Activated T-helper 2 cell treated with anti-CD3 and anti-CD28 coated beads, Interferon-gamma antibody, Interleukin-2, Interleukin-4, amounts not matched to agents 10 μg/mL and 5 μg/mL and 100 μg/mL, durations not matched to agents 14 hours and 24 hours and 36 hours (primary cell): ENCODE data around the gene RANGRF. TPM values are rescaled to one million over a fixed set of nuclear protein-coding genes. Genes with fewer than 3 reads are reported as not detected.

Source experiments
- DNase-seq: peaks from one replicate; pipeline ENCODE4 v3.0.0; 2021; ENCODE audit warnings: low spot score
- H3K27ac Mint-ChIP-seq: one replicate; pipeline ENCODE4 v1.8.0; 2021; ENCODE audit warnings: mixed read lengths
- H3K27me3 Mint-ChIP-seq: one replicate; pipeline ENCODE4 v1.8.0; 2021; ENCODE audit warnings: low read depth, mixed read lengths
- H3K36me3 Mint-ChIP-seq: one replicate; pipeline ENCODE4 v1.8.0; 2021; ENCODE audit warnings: low read depth, mixed read lengths
- H3K4me1 Mint-ChIP-seq: one replicate; pipeline ENCODE4 v1.8.0; 2021; ENCODE audit warnings: low read depth, mixed read lengths
- H3K4me3 Mint-ChIP-seq: one replicate; pipeline ENCODE4 v1.8.0; 2021; ENCODE audit warnings: low read depth, mild to moderate bottlenecking, moderate library complexity, mixed read lengths
- H3K9me3 Mint-ChIP-seq: one replicate; pipeline ENCODE4 v1.8.0; 2021; ENCODE audit warnings: mixed read lengths
- intact Hi-C: fragments of 100-400 bp; cut with micrococcal nuclease; formaldehyde crosslinking; loops from one replicate; pipeline ENCODE4 v1.15.1; 2023
- total RNA-seq: library from RNA; stranded (reverse); gene quantifications from 2 replicates; pipeline ENCODE4 v1.2.3, GENCODE V29; 2022

The RANGRF gene
- total RNA-seq, 1 donor from 2014 or later: 61.4 TPM

DNA sequence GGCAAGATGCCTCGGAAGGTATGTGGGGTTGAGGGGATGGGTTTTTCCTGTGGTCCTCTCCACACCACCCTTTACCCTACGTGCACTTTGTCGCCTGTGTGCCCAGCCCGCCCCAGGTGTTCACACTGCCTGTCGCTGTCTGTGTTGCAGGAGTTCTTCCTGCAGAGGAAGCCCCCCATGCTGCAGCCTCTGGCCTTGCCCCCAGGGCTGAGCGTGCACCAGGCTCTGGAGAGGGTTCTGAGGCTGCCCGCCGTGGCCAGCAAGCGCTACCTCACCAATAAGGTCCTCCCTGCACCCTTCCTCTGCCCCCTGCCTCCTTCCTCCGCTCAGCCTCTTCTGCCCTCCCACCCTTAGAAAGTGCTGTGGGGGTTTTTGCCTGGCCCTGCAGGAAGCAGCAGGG, 24.1 kb upstream of the RANGRF start:
- Mint-ChIP-seq H3K27me3 (no peaks in the 10 kb centered on the region), H3K27ac (no peak overlapping the region), H3K4me3 (no peak overlapping the region), H3K4me1 (no peaks in the 10 kb centered on the region), H3K9me3 (no peaks in the 10 kb centered on the region), H3K36me3 (peaks cover 61% of the 10 kb centered on the region)
- intact Hi-C loops: no loop called here
- DNase-seq: no peak

- peaks cover 66% of the 10 kb centered on the region for H3K36me3 Mint-ChIP-seq
- H3K4me3 Mint-ChIP-seq: no peak overlapping the region
Observed at GRCh38 chr17:8264836-8265542, 23.5 kb upstream of the RANGRF start.

DNA sequence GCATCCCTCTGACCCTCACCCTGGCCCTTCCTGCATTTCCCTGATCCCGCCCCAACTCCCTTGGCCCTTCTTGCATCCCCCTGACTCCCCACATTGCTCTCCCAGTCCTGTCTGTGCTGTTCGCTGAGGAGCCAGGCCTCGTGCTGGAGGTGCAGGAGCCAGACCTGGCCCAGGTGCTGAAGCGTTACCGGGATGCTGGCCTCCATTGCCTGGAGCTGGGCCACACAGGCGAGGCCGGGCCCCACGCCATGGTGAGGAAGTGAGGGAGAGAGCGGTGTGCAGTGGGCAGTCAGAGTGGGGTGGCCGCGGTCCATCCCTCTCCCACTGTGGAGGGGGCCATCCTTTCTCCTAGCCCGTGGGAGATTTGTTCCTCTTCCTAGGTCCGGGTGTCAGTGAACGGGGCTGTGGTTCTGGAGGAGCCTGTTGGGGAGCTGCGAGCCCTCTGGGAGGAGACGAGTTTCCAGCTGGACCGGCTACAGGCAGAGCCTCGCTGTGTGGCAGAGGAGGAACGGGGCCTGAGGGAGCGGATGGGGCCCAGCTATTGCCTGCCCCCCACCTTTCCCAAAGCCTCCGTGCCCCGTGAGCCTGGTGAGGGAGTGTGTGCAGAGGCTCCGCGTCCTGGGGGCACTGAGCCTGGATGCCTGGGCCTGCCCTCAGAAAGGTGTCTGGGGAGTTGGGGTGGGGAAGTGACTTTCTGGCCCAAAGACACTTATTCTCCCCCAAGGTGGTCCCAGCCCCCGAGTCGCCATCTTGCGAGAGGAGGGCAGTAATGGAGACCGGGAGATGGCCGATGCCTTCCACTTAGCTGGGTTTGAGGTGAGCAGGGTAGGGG, 21.6 kb upstream of the RANGRF start:
- intact Hi-C loops: no loop called here
- peaks cover 61% of the 10 kb centered on the region for H3K36me3 Mint-ChIP-seq
- no peak overlapping the region for H3K4me3 Mint-ChIP-seq
- H3K4me1 Mint-ChIP-seq: no peaks in the 10 kb centered on the region
- no peaks in the 10 kb centered on the region for H3K9me3 Mint-ChIP-seq
- H3K27me3 Mint-ChIP-seq: no peaks in the 10 kb centered on the region
- no peak for DNase-seq
- H3K27ac Mint-ChIP-seq: no peak overlapping the region

More at GRCh38 chr17:8264836-8265542, 23.5 kb upstream of the RANGRF start:
- H3K27me3 Mint-ChIP-seq: no peaks in the 10 kb centered on the region
- H3K4me1 Mint-ChIP-seq: no peaks in the 10 kb centered on the region
- no peak for DNase-seq
- no peaks in the 10 kb centered on the region for H3K9me3 Mint-ChIP-seq
- no peak overlapping the region for H3K27ac Mint-ChIP-seq
- intact Hi-C loops: no loop called here

GRCh38 chr17:8267480-8268147, 20.9 kb upstream of the RANGRF start:
- Mint-ChIP-seq H3K9me3 (no peaks in the 10 kb centered on the region), H3K4me1 (no peaks in the 10 kb centered on the region), H3K27ac (no peak overlapping the region), H3K27me3 (no peaks in the 10 kb centered on the region), H3K36me3 (peaks cover 58% of the 10 kb centered on the region), H3K4me3 (no peak overlapping the region)
- intact Hi-C loops: no loop called here
- DNase-seq: no peak

DNA sequence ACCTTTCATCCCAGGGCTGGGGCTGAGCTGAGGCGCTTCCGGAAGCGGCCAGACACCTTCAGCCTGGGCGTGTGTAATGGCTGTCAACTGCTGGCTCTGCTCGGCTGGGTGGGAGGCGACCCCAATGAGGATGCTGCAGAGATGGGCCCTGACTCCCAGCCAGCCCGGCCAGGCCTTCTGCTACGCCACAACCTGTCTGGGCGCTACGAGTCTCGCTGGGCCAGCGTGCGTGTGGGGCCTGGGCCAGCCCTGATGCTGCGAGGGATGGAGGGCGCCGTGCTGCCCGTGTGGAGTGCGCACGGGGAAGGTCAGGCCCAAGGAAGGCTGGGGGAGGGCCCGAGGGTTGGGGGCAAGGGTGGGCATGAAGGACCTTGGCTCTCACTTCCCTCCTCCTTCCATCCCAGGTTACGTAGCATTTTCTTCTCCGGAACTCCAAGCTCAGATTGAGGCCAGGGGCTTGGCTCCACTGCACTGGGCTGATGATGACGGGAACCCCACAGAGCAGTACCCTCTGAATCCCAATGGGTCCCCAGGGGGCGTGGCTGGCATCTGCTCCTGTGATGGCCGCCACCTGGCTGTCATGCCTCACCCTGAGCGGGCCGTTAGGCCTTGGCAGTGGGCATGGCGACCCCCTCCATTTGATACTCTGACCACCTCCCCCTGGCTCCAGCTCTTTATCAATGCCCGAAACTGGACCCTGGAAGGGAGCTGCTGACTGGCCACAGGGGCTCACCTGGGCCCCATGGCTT, 19.7 kb upstream of the RANGRF start:
- Mint-ChIP-seq H3K9me3 (no peaks in the 10 kb centered on the region), H3K27me3 (no peaks in the 10 kb centered on the region), H3K27ac (no peak overlapping the region), H3K4me3 (no peak overlapping the region), H3K36me3 (peaks cover 46% of the 10 kb centered on the region), H3K4me1 (no peaks in the 10 kb centered on the region)
- intact Hi-C loops: no loop called here
- DNase-seq: no peak

- no peaks in the 10 kb centered on the region for H3K9me3 Mint-ChIP-seq
- intact Hi-C loops: no loop called here
- no peaks in the 10 kb centered on the region for H3K4me1 Mint-ChIP-seq
- no peak for DNase-seq
- H3K36me3 Mint-ChIP-seq: peaks cover 22% of the 10 kb centered on the region
- H3K27ac Mint-ChIP-seq: no peak overlapping the region
- H3K27me3 Mint-ChIP-seq: no peaks in the 10 kb centered on the region
- no peak overlapping the region for H3K4me3 Mint-ChIP-seq
Observed at GRCh38 chr17:8272421-8272820, 16.0 kb upstream of the RANGRF start.

DNA sequence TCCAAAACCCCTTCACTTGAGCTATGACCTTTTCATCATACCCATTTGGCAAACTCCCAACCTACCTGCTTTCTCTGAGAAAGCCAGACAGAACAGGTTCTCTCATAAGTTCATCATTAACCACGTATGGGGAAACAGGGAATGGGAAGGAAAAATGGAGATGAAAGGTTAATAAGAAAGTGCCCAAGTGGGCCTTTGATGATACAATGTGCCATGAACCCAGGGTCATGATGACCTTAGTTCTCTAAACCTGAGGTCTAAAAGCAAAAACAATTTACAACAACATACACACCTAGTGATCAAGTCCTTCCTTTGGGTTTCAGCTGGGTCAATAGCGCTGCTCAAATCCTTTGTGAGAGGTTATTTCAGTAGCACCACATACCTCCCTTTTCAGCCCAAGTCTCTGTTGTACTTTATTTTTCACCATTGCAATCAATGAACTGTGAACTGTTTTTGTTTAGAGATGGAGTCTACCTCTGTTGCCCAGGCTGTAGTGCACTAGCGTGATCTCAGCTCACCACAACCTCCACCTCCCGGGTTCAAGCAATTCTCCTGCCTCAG, 14.5 kb upstream of the RANGRF start:
- H3K4me3 Mint-ChIP-seq: no peak overlapping the region
- peaks cover 18% of the 10 kb centered on the region for H3K36me3 Mint-ChIP-seq
- H3K4me1 Mint-ChIP-seq: no peaks in the 10 kb centered on the region
- H3K9me3 Mint-ChIP-seq: no peaks in the 10 kb centered on the region
- intact Hi-C loops: no loop called here
- H3K27me3 Mint-ChIP-seq: no peaks in the 10 kb centered on the region
- DNase-seq: no peak
- H3K27ac Mint-ChIP-seq: no peak overlapping the region

DNA sequence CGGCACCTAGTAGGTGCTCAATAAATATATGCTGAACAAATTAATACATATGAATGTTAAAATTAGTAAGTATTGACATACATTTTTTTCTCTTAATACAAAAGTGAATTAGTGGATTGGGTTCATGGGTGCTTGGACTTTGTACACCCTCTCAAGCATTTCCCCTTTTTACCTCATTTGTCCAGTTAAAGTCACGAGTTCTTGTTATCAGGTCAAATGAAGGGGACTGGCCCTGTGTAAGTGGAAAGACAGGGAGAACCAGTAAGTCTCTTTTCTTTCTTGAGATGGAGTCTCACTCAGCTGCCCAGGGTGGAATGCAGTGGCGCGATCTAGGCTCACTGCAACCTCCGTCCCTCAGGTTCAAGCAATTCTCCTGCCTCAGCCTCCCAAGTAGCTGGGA, 13.7 kb upstream of the RANGRF start:
- Mint-ChIP-seq H3K36me3 (peaks cover 10% of the 10 kb centered on the region), H3K9me3 (no peaks in the 10 kb centered on the region), H3K4me1 (no peaks in the 10 kb centered on the region), H3K4me3 (no peak overlapping the region), H3K27me3 (no peaks in the 10 kb centered on the region), H3K27ac (no peak overlapping the region)
- no peak for DNase-seq
- intact Hi-C loops: no loop called here

DNA sequence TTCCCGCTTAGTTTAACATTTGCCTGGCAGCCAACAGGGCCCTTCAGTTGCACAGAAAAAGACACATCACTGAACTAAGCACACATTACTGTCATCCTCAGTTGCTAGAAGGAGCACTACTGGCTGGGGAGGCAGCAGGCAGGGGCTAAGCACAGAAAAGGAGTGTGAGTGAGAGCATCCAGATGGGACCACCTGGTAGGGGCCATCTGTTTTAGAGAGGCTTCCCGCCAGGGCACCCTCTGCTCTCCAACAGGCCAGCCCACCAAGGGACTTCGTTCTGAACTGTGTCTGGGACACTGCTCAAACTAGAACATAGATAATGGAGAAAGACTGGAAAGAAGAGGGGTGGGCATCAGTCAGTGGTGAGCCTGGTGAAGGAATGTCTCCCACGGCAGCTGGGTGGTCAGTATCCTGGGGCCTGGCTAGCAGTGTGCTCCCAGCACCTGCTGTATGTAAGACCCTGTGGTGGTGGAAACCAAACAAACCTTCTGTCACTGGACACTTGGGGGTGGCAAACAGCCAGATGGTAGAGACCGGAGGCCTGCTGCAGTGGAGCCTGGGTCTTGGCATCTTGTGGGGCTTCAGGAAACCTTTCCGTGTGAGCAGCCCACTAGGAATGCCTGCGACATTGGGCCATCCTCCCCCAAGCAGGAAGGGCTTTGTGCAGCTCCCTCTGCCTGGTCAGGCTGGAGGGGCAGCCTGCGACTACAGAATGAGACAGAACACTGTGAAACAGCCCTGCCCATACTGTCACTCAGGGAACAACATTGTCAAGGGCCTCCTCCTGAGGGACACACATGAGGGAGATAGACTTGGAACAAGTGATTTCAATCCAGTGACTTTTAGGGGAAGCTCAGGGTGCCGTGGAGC, 12.8 kb upstream of the RANGRF start:
- H3K27me3 Mint-ChIP-seq: no peaks in the 10 kb centered on the region
- H3K4me3 Mint-ChIP-seq: no peak overlapping the region
- DNase-seq: no peak
- no peaks in the 10 kb centered on the region for H3K4me1 Mint-ChIP-seq
- intact Hi-C loops: no loop called here
- no peak overlapping the region for H3K27ac Mint-ChIP-seq
- peaks cover 3% of the 10 kb centered on the region for H3K36me3 Mint-ChIP-seq
- H3K9me3 Mint-ChIP-seq: no peaks in the 10 kb centered on the region

- Mint-ChIP-seq H3K36me3 (no peaks in the 10 kb centered on the region), H3K9me3 (no peaks in the 10 kb centered on the region), H3K27ac (no peak overlapping the region), H3K4me3 (no peak overlapping the region), H3K4me1 (peaks cover 3% of the 10 kb centered on the region), H3K27me3 (no peaks in the 10 kb centered on the region)
- intact Hi-C loops: no loop called here
- DNase-seq: no peak
Observed at GRCh38 chr17:8277317-8277716, 11.2 kb upstream of the RANGRF start.

DNA sequence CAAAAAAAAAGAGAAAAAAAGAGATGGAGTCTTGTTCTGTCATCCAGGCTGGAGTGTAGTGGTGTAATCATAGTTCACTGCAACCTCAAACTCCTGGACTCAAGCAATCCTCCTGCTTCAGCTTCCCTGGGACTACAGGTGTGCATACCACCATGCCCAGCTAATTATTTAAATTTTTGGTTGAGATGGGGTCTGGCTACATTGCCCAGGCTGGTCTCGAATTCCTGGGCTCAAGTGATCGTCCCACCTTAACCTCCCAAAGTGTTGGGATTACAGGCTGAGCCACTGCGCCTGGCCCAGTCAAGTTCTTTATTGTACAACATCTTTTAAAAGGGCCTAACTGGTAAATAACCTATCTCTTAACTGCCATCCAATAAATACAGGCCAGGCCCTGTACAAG, 6.1 kb upstream of the RANGRF start:
- no peaks in the 10 kb centered on the region for H3K27me3 Mint-ChIP-seq
- H3K4me3 Mint-ChIP-seq: no peak overlapping the region
- no peaks in the 10 kb centered on the region for H3K36me3 Mint-ChIP-seq
- no peak for DNase-seq
- H3K27ac Mint-ChIP-seq: no peak overlapping the region
- H3K4me1 Mint-ChIP-seq: peaks cover 26% of the 10 kb centered on the region
- intact Hi-C loops: no loop called here
- no peaks in the 10 kb centered on the region for H3K9me3 Mint-ChIP-seq

- H3K9me3 Mint-ChIP-seq: no peaks in the 10 kb centered on the region
- H3K4me1 Mint-ChIP-seq: peaks cover 35% of the 10 kb centered on the region
- no peaks in the 10 kb centered on the region for H3K27me3 Mint-ChIP-seq
- intact Hi-C loops: no loop called here
- H3K4me3 Mint-ChIP-seq: no peak overlapping the region
- DNase-seq: no peak
- no peaks in the 10 kb centered on the region for H3K36me3 Mint-ChIP-seq
- H3K27ac Mint-ChIP-seq: no peak overlapping the region
Observed at GRCh38 chr17:8283356-8283755, 5.1 kb upstream of the RANGRF start.
